ENCODE data around the gene ANK3.
A peak's percentile ranks its signal among the peaks of the same experiment; 100 is the strongest.

The ANK3 gene

GRCh38 chr10:60413306-60414012 is 23.8 kb upstream of the ANK3 start:
- DNase-seq = no peak

GRCh38 chr10:60410970-60411369 is 21.3 kb upstream of the ANK3 start:
- DNase-seq = peak; percentile 42

GRCh38 chr10:60409202-60409601 is 19.5 kb upstream of the ANK3 start:
- no peak for DNase-seq

GRCh38 chr10:60406182-60406581 is 16.5 kb upstream of the ANK3 start:
- DNase-seq = no peak

- no peak for DNase-seq
Measured at GRCh38 chr10:60405172-60405571, 15.5 kb upstream of the ANK3 start.

- no peak for DNase-seq
Measured at GRCh38 chr10:60403168-60403873, 13.6 kb upstream of the ANK3 start.

- no peak for DNase-seq
Measured at GRCh38 chr10:60400366-60400765, 10.7 kb upstream of the ANK3 start.

- no peak for DNase-seq
Measured at GRCh38 chr10:60399328-60399727, 9.7 kb upstream of the ANK3 start.

GRCh38 chr10:60397792-60398191 is 8.1 kb upstream of the ANK3 start:
- DNase-seq = no peak

GRCh38 chr10:60396766-60397165 is 7.1 kb upstream of the ANK3 start:
- DNase-seq = no peak

GRCh38 chr10:60395711-60396110 is 6.0 kb upstream of the ANK3 start:
- no peak for DNase-seq

GRCh38 chr10:60394446-60394845 is 4.8 kb upstream of the ANK3 start:
- DNase-seq = peak; percentile 60

- no peak for DNase-seq
Measured at GRCh38 chr10:60390224-60390626, 550 bp upstream of the ANK3 start.

- peak; percentile 10 for DNase-seq
Measured at GRCh38 chr10:60388709-60389301, 870 bp downstream of the ANK3 start.

GRCh38 chr10:60388116-60388625 is 1.5 kb downstream of the ANK3 start:
- no peak for DNase-seq

- no peak for DNase-seq
Measured at GRCh38 chr10:60387531-60387930, 2.1 kb downstream of the ANK3 start.

GRCh38 chr10:60385399-60385738 is 4.3 kb downstream of the ANK3 start:
- DNase-seq = no peak

- DNase-seq = no peak
Measured at GRCh38 chr10:60384708-60385398, 4.8 kb downstream of the ANK3 start.

GRCh38 chr10:60384011-60384410 is 5.7 kb downstream of the ANK3 start:
- DNase-seq = no peak

- no peak for DNase-seq
Measured at GRCh38 chr10:60382946-60383681, 6.6 kb downstream of the ANK3 start.

- DNase-seq = no peak
Measured at GRCh38 chr10:60380781-60381180, 8.9 kb downstream of the ANK3 start.

- peak; percentile 29 for DNase-seq
Measured at GRCh38 chr10:60377955-60378354, 11.7 kb downstream of the ANK3 start.

- DNase-seq = no peak
Measured at GRCh38 chr10:60377042-60377352, 12.7 kb downstream of the ANK3 start.

All from activated CD4-positive, alpha-beta T cell treated with anti-CD3 and anti-CD28 coated beads, Interleukin-10, Interleukin-2, amounts not matched to agents 100 ng/mL and 50 ng/mL, durations not matched to agents 16 hours and 8 hours (primary cell).